HEK293T (cell line): ENCODE measurements around the gene GBE1.

ENCODE experiments used
- ELF4 ChIP-seq: fragments of 450-650 bp; IDR thresholded peaks from 2 replicates; pipeline ENCODE4 v1.6.1; 2017; ENCODE audit warnings: antibody characterized with exemption
- FOXA1 ChIP-seq: fragments of 450-650 bp; IDR thresholded peaks from 2 replicates; pipeline ENCODE4 v1.6.1; 2016; ENCODE audit warnings: mild to moderate bottlenecking
- FOXK2 ChIP-seq: fragments of 450-650 bp; IDR thresholded peaks from 2 replicates; pipeline ENCODE4 v1.6.1; 2016; ENCODE audit warnings: mild to moderate bottlenecking
- FOXM1 ChIP-seq: fragments of 450-650 bp; IDR thresholded peaks from 2 replicates; pipeline ENCODE4 v1.6.1; 2017; ENCODE audit warnings: mild to moderate bottlenecking, borderline replicate concordance
- HDGF ChIP-seq: fragments of 450-650 bp; IDR thresholded peaks from 2 replicates; pipeline ENCODE4 v1.6.1; 2017; ENCODE audit warnings: antibody characterized with exemption, borderline replicate concordance
- L3MBTL2 ChIP-seq: fragments of 450-650 bp; conservative IDR thresholded peaks from 2 replicates; pipeline ENCODE4 v1.6.1; 2016; ENCODE audit warnings: mild to moderate bottlenecking
- SUZ12 ChIP-seq: fragments of 450-650 bp; IDR thresholded peaks from 2 replicates; pipeline ENCODE4 v1.6.1; 2016; ENCODE audit warnings: mild to moderate bottlenecking
- TARDBP ChIP-seq: fragments of 450-650 bp; IDR thresholded peaks from 2 replicates; pipeline ENCODE4 v1.6.1; 2016

DNA sequence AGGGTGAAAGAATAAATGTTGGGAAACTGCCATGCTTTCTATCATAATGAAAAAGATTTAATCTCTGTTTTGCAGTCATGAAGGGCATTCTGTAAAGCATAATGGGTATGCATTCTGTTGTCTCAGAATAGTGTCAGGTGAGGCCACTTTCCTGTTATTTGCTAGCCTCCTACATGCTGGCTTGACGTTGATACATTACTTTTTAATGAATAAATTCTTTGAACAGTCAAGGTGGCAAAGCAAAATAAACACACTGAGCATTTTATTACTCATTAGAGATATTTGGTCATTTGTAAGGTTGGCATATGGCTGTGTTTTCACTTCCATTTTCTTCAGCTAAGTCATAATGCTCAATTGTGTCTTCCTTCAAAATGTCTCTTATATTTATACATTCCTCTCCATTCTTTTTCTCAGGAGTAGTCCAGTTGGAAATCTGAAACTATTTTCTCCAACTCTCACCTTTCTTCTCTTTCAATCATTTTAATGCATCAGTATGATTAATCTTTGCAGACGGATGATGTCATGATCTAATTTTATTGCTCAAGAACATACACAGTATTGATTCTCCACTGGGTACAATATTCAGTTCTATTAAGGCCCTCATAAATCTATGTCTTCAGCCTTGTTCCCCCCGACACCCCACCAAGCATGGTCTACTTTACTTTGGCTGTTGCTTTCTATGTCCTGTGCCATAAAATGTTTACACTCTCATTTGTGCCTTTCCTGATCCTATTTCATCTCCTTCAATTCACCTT is 290.7 kb downstream of the GBE1 start:
- TF ChIP-seq TARDBP: no peak
- TF ChIP-seq SUZ12: no peak
- TF ChIP-seq FOXA1: no peak
- no peak for TF ChIP-seq L3MBTL2
- no peak for TF ChIP-seq HDGF
- no peak for TF ChIP-seq FOXM1
- TF ChIP-seq ELF4: no peak
- TF ChIP-seq FOXK2: no peak
